Lower lobe of right lung (tissue), 2 donors: Measurements from ENCODE around the gene FMNL2. TPM values are rescaled to one million over a fixed set of nuclear protein-coding genes. Genes with fewer than 3 reads are reported as not detected.

Experiments used
- ATAC-seq, 2 donors: fragments of 200-7000 bp; cut with Tn5 transposase; one replicate each; pipeline ENCODE4 v1.9.1; 2020 to 2022; ENCODE audit warnings: mild to moderate bottlenecking in 2 of 2, moderate library complexity in 2 of 2
- DNase-seq: peaks from one replicate; pipeline ENCODE4 v3.0.0-alpha.2; 2020
- H3K27ac ChIP-seq: fragments of 200-600 bp; one replicate; pipeline ENCODE4 v1.8.0; 2022
- H3K27me3 ChIP-seq: fragments of 200-600 bp; one replicate; pipeline ENCODE4 v1.8.0; 2022; ENCODE audit warnings: low read depth
- H3K36me3 ChIP-seq: fragments of 200-600 bp; one replicate; pipeline ENCODE4 v1.8.0; 2022; ENCODE audit warnings: mild to moderate bottlenecking
- H3K4me1 ChIP-seq: fragments of 200-600 bp; one replicate; pipeline ENCODE4 v1.8.0; 2022
- H3K4me3 ChIP-seq: fragments of 200-600 bp; one replicate; pipeline ENCODE4 v1.8.0; 2022; ENCODE audit warnings: mild to moderate bottlenecking
- H3K9me3 ChIP-seq: fragments of 200-600 bp; one replicate; pipeline ENCODE4 v1.8.0; 2022
- intact Hi-C: fragments of 100-400 bp; cut with DNase I; formaldehyde crosslinking; loops from one replicate; pipeline ENCODE4 v1.11.0; 2022
- total RNA-seq: library from RNA; stranded (reverse); fragmentation: NEBNext Ultra II Directional; extraction: Animal tissue kit (Norgen Biotek cat#: 25700); gene quantifications from one replicate; pipeline ENCODE4 v1.2.1, GENCODE V29; 2021
- TF ChIP-seq, protein P1 (sequence below): fragments of 200-600 bp; IDR thresholded peaks from one replicate; pipeline ENCODE4 v1.8.0; 2022; ENCODE audit warnings: antibody characterized with exemption, mild to moderate bottlenecking
- donor health status: DM: no; HTN: yes; CAD: no; lungs with severe emphysema.

FMNL2 gene
- total RNA-seq, 1 donor from 2014 or later, result 77.9 TPM

DNA sequence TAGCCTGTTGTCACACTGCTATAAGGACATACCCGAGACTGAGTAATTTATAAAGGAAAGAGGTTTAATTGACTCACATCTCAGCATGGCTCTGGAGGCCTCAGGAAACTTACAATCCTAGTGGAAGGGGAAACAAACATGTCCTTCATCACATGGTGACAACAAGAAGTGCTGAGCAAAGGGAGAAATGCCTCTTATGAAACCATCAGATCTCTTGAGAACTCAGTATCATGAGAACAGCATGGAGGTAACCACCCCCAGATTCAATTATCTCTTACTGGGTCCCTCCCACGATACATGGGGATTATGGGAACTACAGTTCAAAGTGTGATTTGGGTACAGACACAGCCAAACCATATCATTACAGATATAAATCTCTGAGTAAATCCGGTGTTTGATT lies 233.6 kb downstream of the FMNL2 start:
- DNase-seq, result no peak
- Histone ChIP-seq H3K9me3 (no peaks in the 10 kb centered on the region), H3K27ac (no peak overlapping the region), H3K4me1 (peaks cover 6% of the 10 kb centered on the region), H3K4me3 (no peak overlapping the region), H3K36me3 (no peaks in the 10 kb centered on the region), H3K27me3 (no peaks in the 10 kb centered on the region)
- TF ChIP-seq, protein P1, sequence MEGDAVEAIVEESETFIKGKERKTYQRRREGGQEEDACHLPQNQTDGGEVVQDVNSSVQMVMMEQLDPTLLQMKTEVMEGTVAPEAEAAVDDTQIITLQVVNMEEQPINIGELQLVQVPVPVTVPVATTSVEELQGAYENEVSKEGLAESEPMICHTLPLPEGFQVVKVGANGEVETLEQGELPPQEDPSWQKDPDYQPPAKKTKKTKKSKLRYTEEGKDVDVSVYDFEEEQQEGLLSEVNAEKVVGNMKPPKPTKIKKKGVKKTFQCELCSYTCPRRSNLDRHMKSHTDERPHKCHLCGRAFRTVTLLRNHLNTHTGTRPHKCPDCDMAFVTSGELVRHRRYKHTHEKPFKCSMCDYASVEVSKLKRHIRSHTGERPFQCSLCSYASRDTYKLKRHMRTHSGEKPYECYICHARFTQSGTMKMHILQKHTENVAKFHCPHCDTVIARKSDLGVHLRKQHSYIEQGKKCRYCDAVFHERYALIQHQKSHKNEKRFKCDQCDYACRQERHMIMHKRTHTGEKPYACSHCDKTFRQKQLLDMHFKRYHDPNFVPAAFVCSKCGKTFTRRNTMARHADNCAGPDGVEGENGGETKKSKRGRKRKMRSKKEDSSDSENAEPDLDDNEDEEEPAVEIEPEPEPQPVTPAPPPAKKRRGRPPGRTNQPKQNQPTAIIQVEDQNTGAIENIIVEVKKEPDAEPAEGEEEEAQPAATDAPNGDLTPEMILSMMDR, result no peak
- intact Hi-C loops, result no loop called here
- no peak for ATAC-seq

DNA sequence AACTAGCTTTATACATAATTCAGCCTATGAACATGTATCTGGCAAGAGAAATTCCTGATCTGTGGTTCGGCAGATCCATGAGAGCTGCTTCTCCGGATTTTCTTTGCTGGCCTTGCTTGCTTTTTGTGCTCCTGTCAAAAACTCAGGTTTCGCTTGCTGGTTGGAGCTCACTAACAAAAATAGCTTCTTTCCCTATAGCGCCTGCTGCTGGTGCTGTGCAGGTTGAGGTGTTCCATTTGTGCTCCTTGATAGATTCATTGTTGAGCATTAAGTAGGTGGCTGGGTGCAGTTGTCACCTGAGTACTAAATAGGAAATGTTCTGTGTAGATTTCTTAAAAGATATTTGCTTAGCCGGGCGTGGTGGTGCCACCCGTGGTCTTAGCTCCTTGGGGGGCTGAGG lies 234.2 kb downstream of the FMNL2 start:
- H3K4me3 ChIP-seq, result no peak overlapping the region
- intact Hi-C loops, result no loop called here
- H3K27ac ChIP-seq, result no peak overlapping the region
- no peaks in the 10 kb centered on the region for H3K9me3 ChIP-seq
- H3K36me3 ChIP-seq, result no peaks in the 10 kb centered on the region
- H3K27me3 ChIP-seq, result no peaks in the 10 kb centered on the region
- H3K4me1 ChIP-seq, result peaks cover 6% of the 10 kb centered on the region
- DNase-seq (no peak), ATAC-seq (no peak)
- TF ChIP-seq, protein P1, result no peak

- Histone ChIP-seq H3K36me3 (no peaks in the 10 kb centered on the region), H3K4me1 (peaks cover 6% of the 10 kb centered on the region), H3K27me3 (no peaks in the 10 kb centered on the region), H3K27ac (no peak overlapping the region), H3K4me3 (no peak overlapping the region), H3K9me3 (no peaks in the 10 kb centered on the region)
- no peak for ATAC-seq
- TF ChIP-seq, protein P1, result no peak
- no peak for DNase-seq
- intact Hi-C loops, result no loop called here
Measured at GRCh38 chr2:152571048-152571766, 236.2 kb downstream of the FMNL2 start.

GRCh38 chr2:152572031-152572430 lies 237.1 kb downstream of the FMNL2 start:
- intact Hi-C loops, result no loop called here
- Histone ChIP-seq H3K36me3 (no peaks in the 10 kb centered on the region), H3K27me3 (no peaks in the 10 kb centered on the region), H3K9me3 (no peaks in the 10 kb centered on the region), H3K4me1 (peaks cover 6% of the 10 kb centered on the region), H3K4me3 (no peak overlapping the region), H3K27ac (no peak overlapping the region)
- TF ChIP-seq, protein P1, result no peak
- no peak for DNase-seq
- ATAC-seq, result no peak

DNA sequence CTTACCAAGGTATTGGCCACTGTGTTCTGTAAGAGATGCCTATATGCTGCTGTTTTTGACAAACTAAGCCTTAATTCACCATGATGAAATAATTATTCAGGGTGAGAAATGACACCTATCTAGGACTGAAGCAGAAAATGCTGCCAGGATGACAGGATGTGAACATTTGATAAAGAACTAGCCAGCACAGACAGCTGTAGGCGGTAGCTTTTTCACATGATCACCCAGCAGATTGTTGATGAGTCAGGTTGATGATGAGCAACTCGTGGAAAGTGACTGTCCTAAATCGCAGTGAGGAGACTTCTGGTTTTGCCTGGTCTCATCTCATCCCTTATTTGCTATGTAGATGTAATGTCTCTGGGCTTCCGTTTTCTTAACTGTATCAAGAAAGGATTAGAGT lies 238.2 kb downstream of the FMNL2 start:
- intact Hi-C loops, result no loop called here

More for the DNA sequence above, 238.2 kb downstream of the FMNL2 start:
- Histone ChIP-seq H3K4me1 (peaks cover 14% of the 10 kb centered on the region), H3K9me3 (no peaks in the 10 kb centered on the region), H3K36me3 (no peaks in the 10 kb centered on the region), H3K27me3 (no peaks in the 10 kb centered on the region), H3K27ac (no peak overlapping the region), H3K4me3 (no peak overlapping the region)
- ATAC-seq, result peak; percentile 76 to 84
- DNase-seq, result no peak
- TF ChIP-seq, protein P1, result no peak
